Measurements from ENCODE around the gene NDUFA13.

The NDUFA13 gene

GRCh38 chr19:19549804-19550464 lies 33.9 kb downstream of the NDUFA13 start:
- DNase-seq = no peak

DNA sequence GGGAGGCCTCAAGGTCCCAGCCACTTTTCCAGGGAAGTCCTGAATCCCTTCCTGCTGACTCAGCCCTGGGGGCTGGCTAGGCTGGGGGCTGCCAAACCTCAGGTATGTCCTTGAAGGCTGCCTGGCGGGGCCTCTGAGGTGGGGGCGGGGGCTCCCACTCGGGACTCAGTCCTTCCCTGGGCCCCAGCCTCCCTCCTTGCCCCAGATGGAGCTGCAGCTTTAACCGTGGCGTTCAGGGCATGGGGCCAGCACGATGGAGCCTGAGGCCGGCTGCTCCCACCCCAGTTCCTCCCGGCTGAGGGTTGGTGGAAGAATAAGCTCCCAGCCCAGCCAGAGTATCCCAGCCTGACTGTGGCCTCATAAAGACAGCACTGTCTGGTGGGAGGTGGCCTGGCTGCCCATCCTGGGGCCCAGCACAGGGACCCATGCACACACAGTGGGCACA lies 34.5 kb downstream of the NDUFA13 start:
- no peak for DNase-seq

- DNase-seq = no peak
Measured at GRCh38 chr19:19550972-19551852, 35.2 kb downstream of the NDUFA13 start.

GRCh38 chr19:19551853-19552192 lies 35.8 kb downstream of the NDUFA13 start:
- no peak for DNase-seq

- DNase-seq = peak; percentile 31
Measured at GRCh38 chr19:19552798-19553197, 36.8 kb downstream of the NDUFA13 start.

DNA sequence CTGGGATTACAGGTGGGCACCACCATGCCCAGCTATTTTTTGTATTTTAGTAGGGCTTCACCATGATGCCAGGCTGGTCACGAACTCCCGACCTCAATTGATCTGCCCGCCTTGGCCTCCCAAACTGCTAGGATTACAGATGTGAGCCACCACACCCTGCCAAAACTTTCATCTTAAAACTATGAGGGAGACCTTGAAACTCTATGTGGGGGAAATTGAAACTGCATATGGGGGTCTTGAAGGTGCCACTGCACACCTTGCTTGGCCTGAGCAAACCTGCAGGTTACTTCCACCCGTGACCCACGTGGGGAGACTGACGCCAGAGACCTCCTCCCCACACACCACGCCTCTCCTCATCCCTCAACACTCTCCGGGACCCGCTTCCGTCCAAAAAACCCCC lies 37.6 kb downstream of the NDUFA13 start:
- DNase-seq = no peak

- DNase-seq = no peak
Measured at GRCh38 chr19:19554074-19555023, 38.3 kb downstream of the NDUFA13 start.

GRCh38 chr19:19558055-19558454 lies 42.0 kb downstream of the NDUFA13 start:
- no peak for DNase-seq

DNA sequence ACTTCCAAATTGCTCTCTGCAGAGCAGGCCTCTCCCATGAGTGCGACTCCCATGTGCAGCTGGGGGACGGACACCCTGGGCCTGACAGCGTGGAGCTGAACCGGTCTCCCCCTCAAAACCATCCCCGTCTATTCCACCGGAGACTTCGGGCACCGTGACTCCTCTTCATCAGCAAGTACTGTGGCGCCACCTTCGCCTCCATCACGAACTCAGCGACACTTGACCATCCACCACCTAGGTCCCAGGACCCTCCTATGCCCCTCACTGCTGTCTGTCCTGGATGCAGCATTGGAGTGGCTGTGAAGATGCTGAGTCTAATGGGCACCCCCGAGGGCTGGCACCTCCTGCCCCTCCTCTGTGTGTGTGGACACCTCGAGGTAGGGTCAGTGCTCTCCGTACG lies 42.6 kb downstream of the NDUFA13 start:
- DNase-seq = no peak

DNA sequence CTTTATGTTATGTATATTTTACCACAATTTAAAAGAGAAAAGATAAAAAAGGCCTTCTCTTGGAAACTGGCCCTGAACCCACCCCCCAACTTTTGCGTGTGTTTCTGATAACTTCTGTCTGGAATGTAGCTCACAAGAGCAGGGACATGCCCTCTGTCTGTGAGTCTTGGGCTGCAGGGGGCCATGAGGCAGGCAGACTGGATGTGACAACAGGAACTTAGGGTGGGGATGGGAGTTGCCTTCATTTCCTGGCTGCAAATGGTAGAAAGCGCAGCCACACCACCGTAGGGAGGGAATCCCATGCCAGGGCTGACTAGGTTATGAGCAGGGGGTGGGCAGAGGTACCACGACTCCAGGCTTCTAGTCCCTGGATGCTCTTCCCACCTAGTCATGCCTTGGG lies 43.9 kb downstream of the NDUFA13 start:
- DNase-seq = no peak

DNA sequence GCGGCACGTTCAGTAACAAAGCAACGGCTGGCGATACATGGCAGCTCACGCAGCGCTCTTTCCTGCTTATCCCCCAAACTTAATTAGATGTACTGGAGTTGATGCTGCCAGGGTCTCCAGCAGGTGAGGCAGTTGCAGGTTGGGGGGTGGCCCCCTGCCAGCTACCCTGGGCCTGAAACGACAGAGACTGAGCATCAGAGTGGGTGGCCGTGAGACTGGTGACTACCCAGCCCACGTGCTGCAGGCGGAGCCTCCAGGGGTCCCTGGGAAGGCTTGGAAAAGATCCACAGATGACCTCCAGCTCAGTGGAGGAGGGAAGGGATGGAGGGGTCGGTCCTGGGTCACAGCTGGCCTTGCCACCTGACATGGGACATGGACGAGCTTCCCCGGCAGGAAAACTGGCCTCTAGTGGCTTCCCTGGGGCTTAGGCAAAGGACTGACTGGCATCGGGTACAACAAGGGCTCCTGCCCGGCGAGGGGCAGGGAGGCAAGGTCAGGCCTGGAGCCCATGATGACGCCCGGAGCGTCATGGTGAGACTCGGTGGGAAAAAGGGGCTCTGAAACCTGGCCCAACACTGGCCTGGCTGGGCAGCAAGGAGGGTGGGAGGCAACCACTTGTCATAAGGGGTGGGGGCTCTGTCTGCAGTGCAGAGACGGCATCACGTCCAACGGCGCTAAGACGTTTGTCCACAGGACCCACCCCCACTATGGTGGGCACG lies 46.1 kb downstream of the NDUFA13 start:
- DNase-seq = no peak

DNA sequence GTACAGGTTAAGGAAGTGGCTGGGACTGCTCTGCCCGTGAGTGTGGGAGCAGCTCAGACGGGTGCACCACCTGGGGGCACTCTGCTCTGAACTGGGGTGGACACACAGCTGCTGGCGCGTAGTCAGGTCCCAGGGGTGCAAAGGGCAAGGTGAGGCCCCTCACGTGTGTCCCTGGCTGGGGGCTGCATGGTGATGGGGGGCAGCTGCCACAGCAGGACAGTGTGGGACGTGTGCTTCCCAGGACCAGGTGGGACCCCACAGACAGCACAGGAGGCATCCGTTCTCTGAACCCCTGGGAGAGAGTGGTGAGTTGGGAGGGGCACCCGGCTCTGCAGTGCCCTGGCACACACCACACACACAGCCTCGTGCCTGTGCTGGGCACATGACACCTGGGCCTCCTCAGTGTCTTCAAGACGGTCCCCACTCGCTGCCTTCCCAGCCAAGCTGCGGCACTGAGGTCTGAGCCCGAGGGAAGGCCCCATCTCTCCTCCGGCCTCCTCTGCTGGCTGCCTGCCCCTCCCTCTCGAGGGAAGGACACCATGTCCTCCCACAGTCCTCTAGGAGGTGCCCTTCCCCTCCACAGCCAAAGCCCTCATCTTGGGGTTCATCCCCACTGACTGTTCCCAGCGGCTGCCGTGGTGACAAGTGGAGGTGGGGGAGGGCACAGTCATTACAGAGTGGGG lies 46.8 kb downstream of the NDUFA13 start:
- DNase-seq = peak; percentile 23

GRCh38 chr19:19563348-19563848 lies 47.4 kb downstream of the NDUFA13 start:
- DNase-seq = no peak

GRCh38 chr19:19566306-19566705 lies 50.3 kb downstream of the NDUFA13 start:
- no peak for DNase-seq

- no peak for DNase-seq
Measured at GRCh38 chr19:19567391-19567790, 51.4 kb downstream of the NDUFA13 start.

DNA sequence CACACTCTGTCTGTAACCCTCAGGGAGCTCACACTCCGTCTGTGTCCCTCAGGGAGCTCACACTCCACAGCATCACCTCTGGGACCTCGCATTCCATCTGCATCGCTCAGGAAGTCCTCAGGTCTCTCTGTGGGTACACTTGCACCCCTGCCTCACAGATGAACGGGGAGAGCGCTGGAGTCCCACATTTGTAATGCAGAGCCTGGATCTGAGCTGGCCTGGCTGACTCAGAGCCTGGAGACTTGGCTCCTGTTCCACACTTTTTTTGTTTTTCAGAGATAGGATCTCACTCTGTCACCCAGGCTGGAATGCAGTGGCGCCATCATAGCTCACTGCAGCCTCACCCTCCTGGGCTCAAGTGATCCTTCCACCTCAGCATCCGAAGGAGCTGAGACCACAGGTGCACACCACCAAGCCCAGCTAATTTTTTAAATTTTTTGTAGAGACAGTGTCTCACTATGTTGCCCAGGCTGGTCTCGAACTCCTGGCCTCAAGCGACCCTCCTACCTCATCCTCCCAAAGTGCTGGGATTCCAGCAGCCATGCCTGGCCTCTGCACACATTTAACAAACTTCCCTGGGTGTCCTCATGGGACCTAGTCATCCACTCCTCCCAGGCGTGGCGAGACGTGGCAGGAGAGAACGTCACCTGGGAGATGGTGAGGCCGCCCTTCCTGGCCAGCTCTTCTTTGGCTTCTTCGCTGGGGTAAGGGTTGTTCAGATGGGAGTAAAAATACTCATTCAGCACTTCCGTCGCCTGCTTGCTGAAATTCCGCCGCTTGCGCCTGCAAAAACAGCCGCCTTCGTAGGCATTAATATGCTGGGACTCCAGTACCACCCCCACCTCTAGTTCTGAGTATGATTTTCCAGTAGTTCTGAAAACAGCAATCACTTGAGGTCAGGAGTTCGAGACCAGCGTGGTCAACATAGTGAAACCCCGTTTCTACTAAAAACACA lies 53.1 kb downstream of the NDUFA13 start:
- no peak for DNase-seq

DNA sequence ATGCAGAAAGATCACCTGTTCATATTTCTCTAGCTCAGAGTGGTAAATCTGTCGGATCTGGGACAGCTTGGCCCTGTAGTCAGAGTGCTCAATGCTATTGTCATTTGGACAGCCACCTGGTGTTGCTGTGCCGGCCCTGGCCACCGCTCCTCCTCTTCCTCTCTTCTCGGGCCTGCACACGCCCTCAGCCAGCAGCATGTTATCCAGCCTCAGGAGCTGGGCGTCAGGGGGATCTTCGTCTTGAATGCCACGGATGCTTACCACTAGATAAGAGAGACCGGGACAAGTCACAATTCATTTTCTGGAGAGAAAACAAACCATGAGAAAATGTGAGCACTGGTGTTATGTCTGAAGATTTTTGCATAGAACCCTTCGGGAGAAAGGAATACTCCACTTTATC lies 54.5 kb downstream of the NDUFA13 start:
- DNase-seq = no peak

DNA sequence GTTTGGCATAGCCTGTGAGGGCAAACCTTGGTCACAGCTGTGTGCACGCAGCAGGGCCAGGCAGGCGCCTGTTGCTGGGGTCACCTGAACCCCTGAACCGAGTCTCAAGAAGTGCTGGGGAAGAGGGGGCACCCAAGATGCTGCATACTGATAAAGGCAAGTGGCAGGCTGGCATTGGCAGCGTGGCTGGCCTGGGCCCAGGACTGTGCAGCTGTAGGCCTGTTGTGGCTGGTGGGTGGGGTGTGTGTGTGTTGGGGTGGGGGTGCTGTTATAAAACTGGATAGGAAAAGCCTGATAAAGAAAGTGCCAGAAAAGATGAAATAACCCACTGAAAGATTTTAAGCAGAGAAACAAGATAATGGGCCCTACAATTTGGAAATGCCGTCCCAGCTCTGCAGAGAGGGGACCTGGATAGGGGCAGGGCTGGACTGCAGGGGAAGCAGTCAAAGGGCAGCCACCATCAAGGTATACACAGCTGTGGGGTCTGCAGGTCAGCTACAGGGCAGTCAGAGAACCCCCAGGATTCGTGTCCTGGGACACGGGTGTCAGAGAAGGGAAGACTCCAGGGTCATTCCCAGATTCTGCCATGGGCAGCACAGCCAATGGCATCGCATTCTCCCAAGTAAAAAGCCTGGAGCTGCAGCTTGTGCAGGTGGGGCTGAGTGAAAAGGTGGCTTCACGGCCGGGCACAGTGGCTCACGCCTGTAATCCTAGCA lies 55.2 kb downstream of the NDUFA13 start:
- DNase-seq = no peak

- no peak for DNase-seq
Measured at GRCh38 chr19:19575411-19575810, 59.4 kb downstream of the NDUFA13 start.
